OCI-LY3 (cell line): ENCODE measurements around the gene NKX2-3.

Source experiments
- H2AFZ ChIP-seq: fragments of 200-600, 300-600 bp; shearing (Covaris generic); 2 replicates; pipeline ENCODE4 v1.6.0; 2014; ENCODE audit warnings: antibody characterized with exemption, low read depth, low read length
- H3K27ac ChIP-seq: fragments of 200-600, 300-600 bp; sonication (generic); 2 replicates; pipeline ENCODE4 v1.5.1; 2014; ENCODE audit warnings: mild to moderate bottlenecking, low read length, moderate library complexity, mixed read lengths
- H3K27me3 ChIP-seq: fragments of 200-600, 300-600 bp; sonication (generic); 2 replicates; pipeline ENCODE4 v1.6.1; 2014; ENCODE audit warnings: low read depth, low read length, mixed read lengths
- H3K36me3 ChIP-seq: fragments of 200-600, 300-600 bp; sonication (generic); replicated peaks from 2 replicates; pipeline ENCODE3; 2014; ENCODE audit warnings: low read depth, low read length, mixed read lengths
- H3K4me1 ChIP-seq: fragments of 300-600, 200-600 bp; sonication (generic); 2 replicates; pipeline ENCODE4 v1.6.1; 2014; ENCODE audit warnings: low read length, mixed read lengths
- H3K4me2 ChIP-seq: fragments of 200-600, 300-600 bp; sonication (generic); 2 replicates; pipeline ENCODE4 v1.6.1; 2014; ENCODE audit warnings: low read length, mixed read lengths
- H3K4me3 ChIP-seq: fragments of 300-600, 200-600 bp; sonication (generic); 2 replicates; pipeline ENCODE4 v1.5.1; 2014; ENCODE audit warnings: antibody characterized with exemption, mild to moderate bottlenecking, low read length, moderate library complexity
- H3K79me2 ChIP-seq: fragments of 300-600, 200-600 bp; shearing (Covaris generic); 2 replicates; pipeline ENCODE4 v1.6.1; 2014; ENCODE audit warnings: mild to moderate bottlenecking, low read length, mixed read lengths
- H3K9ac ChIP-seq: fragments of 300-600, 200-600 bp; shearing (Covaris generic); 2 replicates; pipeline ENCODE4 v1.6.0; 2014; ENCODE audit warnings: mild to moderate bottlenecking, low read length, moderate library complexity
- H3K9me3 ChIP-seq: fragments of 200-600, 300-600 bp; shearing (Covaris generic); 2 replicates; pipeline ENCODE4 v1.6.1; 2014; ENCODE audit warnings: low read length, mixed read lengths; ENCODE audit not compliant: insufficient read depth
- H4K20me1 ChIP-seq: fragments of 200-600, 300-600 bp; sonication (generic); 2 replicates; pipeline ENCODE4 v1.6.1; 2016; ENCODE audit warnings: low read length, mixed read lengths; ENCODE audit not compliant: insufficient read depth
- CTCF ChIP-seq: fragments of 200-600, 300-600 bp; sonication (generic); IDR thresholded peaks from 2 replicates; pipeline ENCODE4 v1.5.1; 2014; ENCODE audit warnings: antibody characterized with exemption, low read length, low read depth
- EZH2phosphoT487 ChIP-seq: fragments of 200-600 bp; shearing (Covaris generic); IDR thresholded peaks from 2 replicates; pipeline ENCODE4 v1.6.1; 2018; ENCODE audit warnings: antibody characterized with exemption, mixed run types, low read depth

The NKX2-3 gene

GRCh38 chr10:99537086-99537988 is 4.6 kb downstream of the NKX2-3 start:
- Histone ChIP-seq H3K27ac (no peak overlapping the region), H3K79me2 (no peaks in the 10 kb centered on the region), H3K36me3 (no peaks in the 10 kb centered on the region), H3K9me3 (no peaks in the 10 kb centered on the region), H4K20me1 (no peaks in the 10 kb centered on the region), H3K4me1 (no peaks in the 10 kb centered on the region), H3K4me2 (no peak overlapping the region), H3K9ac (no peak overlapping the region), H3K27me3 (no peaks in the 10 kb centered on the region; the same call in 1 of the 2 replicates), H2AFZ (no peak overlapping the region), H3K4me3 (no peak overlapping the region)
- TF ChIP-seq CTCF (no peak), EZH2phosphoT487 (no peak)

GRCh38 chr10:99537989-99538917 is 5.5 kb downstream of the NKX2-3 start:
- Histone ChIP-seq H3K4me3 (no peak overlapping the region), H3K79me2 (no peaks in the 10 kb centered on the region), H3K4me2 (no peak overlapping the region), H3K4me1 (no peaks in the 10 kb centered on the region), H3K9me3 (no peaks in the 10 kb centered on the region), H2AFZ (no peak overlapping the region), H3K27me3 (no peaks in the 10 kb centered on the region; the same call in 1 of the 2 replicates), H3K9ac (no peak overlapping the region), H3K27ac (no peak overlapping the region), H3K36me3 (no peaks in the 10 kb centered on the region), H4K20me1 (no peaks in the 10 kb centered on the region)
- TF ChIP-seq CTCF (no peak), EZH2phosphoT487 (no peak)

GRCh38 chr10:99539120-99539519 is 6.4 kb downstream of the NKX2-3 start:
- H3K4me2 ChIP-seq: no peak overlapping the region
- no peak overlapping the region for H3K4me3 ChIP-seq
- no peak for TF ChIP-seq EZH2phosphoT487
- no peak for TF ChIP-seq CTCF
- no peak overlapping the region for H2AFZ ChIP-seq
- H4K20me1 ChIP-seq: no peaks in the 10 kb centered on the region
- H3K79me2 ChIP-seq: no peaks in the 10 kb centered on the region
- no peak overlapping the region for H3K27ac ChIP-seq
- no peaks in the 10 kb centered on the region; the same call in 1 of the 2 replicates for H3K27me3 ChIP-seq
- H3K36me3 ChIP-seq: no peaks in the 10 kb centered on the region
- H3K9ac ChIP-seq: no peak overlapping the region
- no peaks in the 10 kb centered on the region for H3K9me3 ChIP-seq
- H3K4me1 ChIP-seq: no peaks in the 10 kb centered on the region

- Histone ChIP-seq H3K27me3 (no peaks in the 10 kb centered on the region; the same call in 1 of the 2 replicates), H3K9me3 (no peaks in the 10 kb centered on the region), H4K20me1 (no peaks in the 10 kb centered on the region), H3K4me3 (no peak overlapping the region), H2AFZ (no peak overlapping the region), H3K79me2 (no peaks in the 10 kb centered on the region), H3K27ac (no peak overlapping the region), H3K4me2 (no peak overlapping the region), H3K9ac (no peak overlapping the region), H3K4me1 (no peaks in the 10 kb centered on the region), H3K36me3 (no peaks in the 10 kb centered on the region)
- TF ChIP-seq EZH2phosphoT487 (no peak), CTCF (no peak)
Observed at GRCh38 chr10:99539820-99540219, 7.1 kb downstream of the NKX2-3 start.
